OCI-LY1 (cell line): ENCODE data around the gene GABPA.

Experiments
- H2AFZ ChIP-seq: fragments of 200-600 bp; sonication (generic), shearing (Covaris generic); 2 replicates; pipeline ENCODE4 v1.6.0; 2014; ENCODE audit warnings: antibody characterized with exemption, mild to moderate bottlenecking, low read length
- H3F3A ChIP-seq: fragments of 200-600 bp; sonication (generic), shearing (Covaris generic); 2 replicates; pipeline ENCODE4 v1.6.0; 2014; ENCODE audit warnings: mild to moderate bottlenecking, antibody characterized with exemption, low read length, moderate library complexity; ENCODE audit not compliant: insufficient read depth
- H3K27ac ChIP-seq: fragments of 200-600 bp; sonication (generic); 2 replicates; pipeline ENCODE4 v1.5.1; 2014; ENCODE audit warnings: low read length, mixed run types, mild to moderate bottlenecking, low read depth; ENCODE audit not compliant: poor library complexity, severe bottlenecking
- H3K27me3 ChIP-seq: fragments of 200-600 bp; sonication (generic); 2 replicates; pipeline ENCODE4 v1.6.0; 2014; ENCODE audit warnings: antibody characterized with exemption, mild to moderate bottlenecking, low read length, moderate library complexity; ENCODE audit not compliant: insufficient read depth
- H3K36me3 ChIP-seq: fragments of 200-600 bp; sonication (generic); 2 replicates; pipeline ENCODE4 v1.6.1; 2014; ENCODE audit warnings: mild to moderate bottlenecking, antibody characterized with exemption, low read length, moderate library complexity, mixed read lengths; ENCODE audit not compliant: insufficient read depth
- H3K4me1 ChIP-seq: fragments of 200-600 bp; sonication (generic); 2 replicates; pipeline ENCODE4 v1.5.1; 2014; ENCODE audit warnings: mild to moderate bottlenecking, low read length, moderate library complexity; ENCODE audit not compliant: insufficient read depth, severe bottlenecking
- H3K4me2 ChIP-seq: fragments of 200-600 bp; sonication (generic), shearing (Covaris generic); 2 replicates; pipeline ENCODE4 v1.6.1; 2014; ENCODE audit warnings: low read length
- H3K4me3 ChIP-seq: fragments of 200-600 bp; sonication (generic); 2 replicates; pipeline ENCODE4 v1.5.1; 2014; ENCODE audit warnings: low read length, low read depth, mild to moderate bottlenecking, mixed read lengths; ENCODE audit not compliant: poor library complexity, severe bottlenecking
- H3K79me2 ChIP-seq: fragments of 200-600 bp; shearing (Covaris generic); 2 replicates; pipeline ENCODE4 v1.6.1; 2016; ENCODE audit warnings: mixed run types, low read length, mixed read lengths; ENCODE audit not compliant: insufficient read depth
- H3K9ac ChIP-seq: fragments of 200-600 bp; sonication (generic), shearing (Covaris generic); 2 replicates; pipeline ENCODE4 v1.6.1; 2014; ENCODE audit warnings: mild to moderate bottlenecking, low read length, mixed read lengths
- H3K9me2 ChIP-seq: fragments of 200-600 bp; sonication (generic), shearing (Covaris generic); 2 replicates; pipeline ENCODE4 v1.6.1; 2014; ENCODE audit warnings: low read depth, mild to moderate bottlenecking, low read length, mixed read lengths
- H3K9me3 ChIP-seq: fragments of 200-600 bp; shearing (Covaris generic); 2 replicates; pipeline ENCODE4 v1.6.1; 2014; ENCODE audit warnings: low read length, mixed read lengths
- H4K20me1 ChIP-seq: fragments of 200-600 bp; sonication (generic), shearing (Covaris generic); 2 replicates; pipeline ENCODE4 v1.6.0; 2016; ENCODE audit warnings: mild to moderate bottlenecking, low read length; ENCODE audit not compliant: insufficient read depth
- CTCF ChIP-seq: fragments of 200-600 bp; sonication (generic), shearing (Covaris generic); IDR thresholded peaks from 2 replicates; pipeline ENCODE4 v1.5.1; 2017; ENCODE audit warnings: mild to moderate bottlenecking, antibody characterized with exemption, low read length, moderate library complexity, mixed read lengths
- EZH2 ChIP-seq: fragments of 200-600 bp; sonication (generic), shearing (Covaris generic); IDR thresholded peaks from 2 replicates; pipeline ENCODE4 v1.8.0; 2017; ENCODE audit warnings: borderline replicate concordance, mixed run types, mild to moderate bottlenecking, antibody characterized with exemption, low read length, moderate library complexity, mixed read lengths

The GABPA gene

GRCh38 chr21:25764065-25764464, 29.3 kb downstream of the GABPA start:
- H3K9ac ChIP-seq: no peak overlapping the region
- no peaks in the 10 kb centered on the region for H4K20me1 ChIP-seq
- no peaks in the 10 kb centered on the region for H3K9me2 ChIP-seq
- no peaks in the 10 kb centered on the region for H3K9me3 ChIP-seq
- H3K27me3 ChIP-seq: no peaks in the 10 kb centered on the region
- peaks cover 89% of the 10 kb centered on the region for H3K36me3 ChIP-seq
- H3F3A ChIP-seq: no peaks in the 10 kb centered on the region
- no peak overlapping the region for H3K4me2 ChIP-seq
- no peak overlapping the region for H3K4me3 ChIP-seq
- no peaks in the 10 kb centered on the region for H3K79me2 ChIP-seq
- no peak overlapping the region for H3K27ac ChIP-seq
- TF ChIP-seq CTCF (no peak), EZH2 (no peak)
- H2AFZ ChIP-seq: no peak overlapping the region
- H3K4me1 ChIP-seq: no peaks in the 10 kb centered on the region

- H3K79me2 ChIP-seq: no peaks in the 10 kb centered on the region
- no peak overlapping the region for H3K27ac ChIP-seq
- H3K9me2 ChIP-seq: no peaks in the 10 kb centered on the region
- no peak overlapping the region for H2AFZ ChIP-seq
- H3K4me2 ChIP-seq: no peak overlapping the region
- no peaks in the 10 kb centered on the region for H3K4me1 ChIP-seq
- H3F3A ChIP-seq: no peaks in the 10 kb centered on the region
- H3K9me3 ChIP-seq: no peaks in the 10 kb centered on the region
- H4K20me1 ChIP-seq: no peaks in the 10 kb centered on the region
- TF ChIP-seq CTCF (no peak), EZH2 (no peak)
- no peak overlapping the region for H3K4me3 ChIP-seq
- no peaks in the 10 kb centered on the region for H3K27me3 ChIP-seq
- peaks cover 59% of the 10 kb centered on the region for H3K36me3 ChIP-seq
- no peak overlapping the region for H3K9ac ChIP-seq
Observed at GRCh38 chr21:25767921-25768320, 33.1 kb downstream of the GABPA start.

GRCh38 chr21:25772686-25773085, 37.9 kb downstream of the GABPA start:
- Histone ChIP-seq H2AFZ (no peak overlapping the region), H4K20me1 (no peaks in the 10 kb centered on the region), H3F3A (no peaks in the 10 kb centered on the region), H3K9ac (no peak overlapping the region), H3K27ac (peak overlapping the region; percentile 26), H3K36me3 (peaks cover 14% of the 10 kb centered on the region; the same call in 1 of the 2 replicates), H3K4me2 (no peak overlapping the region), H3K4me3 (no peak overlapping the region), H3K79me2 (no peaks in the 10 kb centered on the region), H3K9me3 (no peaks in the 10 kb centered on the region), H3K4me1 (no peaks in the 10 kb centered on the region), H3K27me3 (no peaks in the 10 kb centered on the region), H3K9me2 (no peaks in the 10 kb centered on the region)
- no peak for TF ChIP-seq EZH2
- TF ChIP-seq CTCF: no peak
